Fibroblast of villous mesenchyme (primary cell): ENCODE results near the gene ADTRP. TPM values are rescaled to one million over a fixed set of nuclear protein-coding genes. Genes with fewer than 3 reads are reported as not detected.

Experiments used
- DNase-seq: peaks from one replicate; pipeline ENCODE4 v3.0.0-alpha.2; 2010; ENCODE audit warnings: low read depth
- H3K4me3 ChIP-seq: 2 replicates; pipeline ENCODE4 v1.5.1; 2011; ENCODE audit warnings: low read depth, mild to moderate bottlenecking, low read length
- total RNA-seq: library from RNA; depleted of rRNA; stranded (reverse); fragments of >200 nt; gene quantifications from 2 replicates; pipeline ENCODE4 v1.2.3, GENCODE V29; 2012
- TF ChIP-seq, protein P1 (sequence below): IDR thresholded peaks from 2 replicates; pipeline ENCODE4 v1.5.1; 2012; ENCODE audit warnings: low read depth, mild to moderate bottlenecking, low read length; ENCODE audit not compliant: insufficient read depth

The ADTRP gene
- total RNA-seq, 1 donor: 1.3 TPM

DNA sequence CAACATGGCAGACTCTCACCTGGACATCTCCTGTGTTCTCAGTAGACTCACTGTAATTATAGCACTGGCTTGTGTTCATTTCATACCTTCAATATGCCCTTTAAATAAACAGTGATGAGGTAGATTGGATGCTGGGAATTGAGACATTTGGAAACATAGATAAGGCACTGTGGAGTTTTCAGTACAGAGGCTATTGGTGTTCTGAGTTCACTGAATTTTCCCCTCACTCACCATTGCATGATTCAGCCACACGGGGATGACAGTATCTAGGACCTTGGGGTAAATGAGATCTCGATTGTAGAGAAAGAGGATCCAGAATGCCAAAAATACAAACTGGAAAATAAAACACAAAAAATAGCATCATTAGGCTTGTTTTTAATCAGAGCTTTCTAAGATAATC lies 12.6 kb downstream of the ADTRP start:
- no peak overlapping the region for H3K4me3 ChIP-seq
- peak; percentile 45 for DNase-seq
- TF ChIP-seq, protein P1, sequence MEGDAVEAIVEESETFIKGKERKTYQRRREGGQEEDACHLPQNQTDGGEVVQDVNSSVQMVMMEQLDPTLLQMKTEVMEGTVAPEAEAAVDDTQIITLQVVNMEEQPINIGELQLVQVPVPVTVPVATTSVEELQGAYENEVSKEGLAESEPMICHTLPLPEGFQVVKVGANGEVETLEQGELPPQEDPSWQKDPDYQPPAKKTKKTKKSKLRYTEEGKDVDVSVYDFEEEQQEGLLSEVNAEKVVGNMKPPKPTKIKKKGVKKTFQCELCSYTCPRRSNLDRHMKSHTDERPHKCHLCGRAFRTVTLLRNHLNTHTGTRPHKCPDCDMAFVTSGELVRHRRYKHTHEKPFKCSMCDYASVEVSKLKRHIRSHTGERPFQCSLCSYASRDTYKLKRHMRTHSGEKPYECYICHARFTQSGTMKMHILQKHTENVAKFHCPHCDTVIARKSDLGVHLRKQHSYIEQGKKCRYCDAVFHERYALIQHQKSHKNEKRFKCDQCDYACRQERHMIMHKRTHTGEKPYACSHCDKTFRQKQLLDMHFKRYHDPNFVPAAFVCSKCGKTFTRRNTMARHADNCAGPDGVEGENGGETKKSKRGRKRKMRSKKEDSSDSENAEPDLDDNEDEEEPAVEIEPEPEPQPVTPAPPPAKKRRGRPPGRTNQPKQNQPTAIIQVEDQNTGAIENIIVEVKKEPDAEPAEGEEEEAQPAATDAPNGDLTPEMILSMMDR: peak; percentile 18

- no peak for DNase-seq
- TF ChIP-seq, protein P1: no peak
- no peak overlapping the region for H3K4me3 ChIP-seq
Measured at GRCh38 chr6:11764250-11764604, 14.4 kb downstream of the ADTRP start.

- DNase-seq: peak; percentile 21
- H3K4me3 ChIP-seq: no peak overlapping the region
- TF ChIP-seq, protein P1: no peak
Measured at GRCh38 chr6:11763460-11764249, 14.9 kb downstream of the ADTRP start.

GRCh38 chr6:11762794-11763459 lies 15.7 kb downstream of the ADTRP start:
- TF ChIP-seq, protein P1: no peak
- DNase-seq: no peak

DNA sequence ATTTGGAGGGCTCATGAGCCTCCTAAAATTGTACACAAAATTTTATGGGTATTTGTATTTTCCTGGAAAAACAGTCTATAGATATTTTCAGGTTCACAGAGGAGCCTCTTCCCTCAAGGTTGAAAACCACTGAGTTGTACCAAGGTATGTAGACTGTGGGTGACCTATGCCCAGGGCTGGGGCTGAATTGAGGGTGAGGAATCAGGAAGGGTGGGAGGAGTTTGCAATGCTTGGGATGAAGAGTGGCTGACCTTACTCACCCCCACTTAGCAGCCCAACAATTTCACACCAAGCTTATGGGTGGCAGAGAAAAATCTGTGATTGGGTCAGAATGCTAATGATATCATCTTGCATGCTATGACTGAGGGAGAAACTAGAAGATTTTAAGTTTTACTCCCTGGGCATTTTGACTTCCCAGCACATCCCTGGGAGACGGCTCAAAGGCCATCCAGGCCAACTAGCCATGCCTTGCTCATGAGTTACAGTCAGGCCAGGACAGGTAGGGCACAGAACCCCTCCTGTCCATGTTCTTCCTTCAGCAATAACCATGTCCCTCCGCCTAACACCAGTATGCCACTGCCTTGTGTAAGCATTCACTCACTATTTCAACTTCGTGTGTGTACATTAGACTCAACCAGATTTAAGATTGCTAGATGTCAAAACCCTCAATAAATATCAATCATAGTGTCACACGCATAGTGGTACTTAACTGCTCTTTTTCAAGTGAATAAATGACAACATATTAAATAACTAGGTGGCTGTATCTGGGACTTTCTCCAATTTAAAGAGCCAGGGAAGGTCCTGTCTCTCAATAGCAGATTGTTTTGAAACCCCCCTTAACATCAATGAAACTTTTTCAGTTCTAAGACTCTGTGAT lies 16.6 kb downstream of the ADTRP start:
- TF ChIP-seq, protein P1: no peak
- H3K4me3 ChIP-seq: no peak overlapping the region

More at GRCh38 chr6:11762794-11763459, 15.7 kb downstream of the ADTRP start:
- H3K4me3 ChIP-seq: no peak overlapping the region

DNA sequence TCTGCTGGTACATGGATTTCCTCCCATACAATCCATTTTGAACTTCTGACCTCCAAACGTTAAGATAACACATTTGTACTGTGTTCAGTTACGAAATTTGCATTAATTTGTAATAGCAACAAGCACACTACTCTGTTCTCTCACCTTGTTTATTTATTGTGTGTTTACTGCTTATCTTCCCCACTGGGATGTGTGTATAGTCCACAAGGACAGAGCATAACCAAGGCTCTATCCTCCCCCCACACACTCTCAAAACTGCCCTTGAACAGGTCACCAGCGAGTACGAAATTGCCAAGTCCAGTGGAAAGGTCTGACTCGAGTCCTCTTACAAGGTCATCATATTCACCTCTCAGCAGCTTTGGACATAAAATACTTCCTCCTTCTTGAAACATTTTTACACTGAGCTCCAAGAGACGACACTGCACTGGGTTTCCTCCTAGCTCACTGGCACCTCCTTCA lies 18.6 kb downstream of the ADTRP start:
- TF ChIP-seq, protein P1: no peak
- no peak for DNase-seq

More for the DNA sequence above, 16.6 kb downstream of the ADTRP start:
- no peak for DNase-seq

More for the DNA sequence above, 18.6 kb downstream of the ADTRP start:
- H3K4me3 ChIP-seq: no peak overlapping the region
